GM19099 (cell line): Measurements from ENCODE around the gene LIN9.

Experiments used
- POLR2A ChIP-seq: IDR thresholded peaks from 3 replicates; pipeline ENCODE4 v1.6.1; 2011; ENCODE audit warnings: low read depth; ENCODE audit not compliant: insufficient read length; ENCODE audit errors: extremely low read depth

LIN9 gene

DNA sequence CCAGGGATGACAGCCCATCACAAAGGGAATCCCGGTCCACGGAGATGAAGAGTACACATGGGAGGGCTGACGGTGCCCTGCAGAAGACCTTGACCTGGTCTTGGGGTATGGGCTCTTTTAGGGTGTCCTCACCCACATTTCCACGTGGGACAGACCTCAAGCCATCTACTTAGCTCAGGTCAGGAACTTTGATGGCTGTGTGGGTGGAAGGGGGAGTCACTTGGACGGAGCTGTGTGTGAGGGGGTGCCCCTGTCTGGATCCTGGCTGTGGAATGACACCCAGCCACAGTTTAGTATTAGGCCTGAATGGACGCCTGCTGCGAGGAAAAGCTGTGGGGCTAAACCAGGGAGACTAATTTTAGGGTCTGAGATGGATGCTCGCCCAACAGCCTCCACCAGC, 96.4 kb downstream of the LIN9 start:
- no peak for TF ChIP-seq POLR2A

DNA sequence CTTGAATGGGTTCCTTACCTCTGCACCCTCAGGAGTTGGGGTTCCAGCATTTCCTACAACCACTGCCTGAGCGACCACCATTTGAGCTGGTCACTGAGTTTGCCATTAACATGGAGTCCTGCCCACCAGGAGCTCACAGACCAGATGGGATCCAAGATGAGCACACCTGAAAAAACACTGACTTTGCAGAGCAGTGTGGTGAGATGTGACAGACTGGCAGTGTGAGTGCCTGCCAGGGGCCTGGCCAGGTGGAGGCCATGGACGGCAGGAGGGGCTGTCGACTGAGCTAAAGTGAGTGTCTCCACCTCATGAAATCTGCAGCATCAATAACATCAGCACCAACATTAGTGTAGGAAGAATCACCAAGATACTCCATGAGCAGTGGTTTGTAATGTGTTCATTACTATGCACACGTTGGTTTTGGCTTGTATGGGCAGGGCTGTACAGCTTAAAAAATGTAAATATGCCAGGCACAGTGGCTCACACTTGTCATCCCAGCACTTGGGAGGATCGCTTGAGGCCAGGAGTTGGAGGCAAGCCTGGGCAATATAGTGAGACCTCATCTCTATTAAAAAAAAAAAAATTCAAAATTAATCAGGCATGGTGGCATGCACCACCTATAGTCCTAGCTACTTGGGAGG, 97.7 kb downstream of the LIN9 start:
- no peak for TF ChIP-seq POLR2A

DNA sequence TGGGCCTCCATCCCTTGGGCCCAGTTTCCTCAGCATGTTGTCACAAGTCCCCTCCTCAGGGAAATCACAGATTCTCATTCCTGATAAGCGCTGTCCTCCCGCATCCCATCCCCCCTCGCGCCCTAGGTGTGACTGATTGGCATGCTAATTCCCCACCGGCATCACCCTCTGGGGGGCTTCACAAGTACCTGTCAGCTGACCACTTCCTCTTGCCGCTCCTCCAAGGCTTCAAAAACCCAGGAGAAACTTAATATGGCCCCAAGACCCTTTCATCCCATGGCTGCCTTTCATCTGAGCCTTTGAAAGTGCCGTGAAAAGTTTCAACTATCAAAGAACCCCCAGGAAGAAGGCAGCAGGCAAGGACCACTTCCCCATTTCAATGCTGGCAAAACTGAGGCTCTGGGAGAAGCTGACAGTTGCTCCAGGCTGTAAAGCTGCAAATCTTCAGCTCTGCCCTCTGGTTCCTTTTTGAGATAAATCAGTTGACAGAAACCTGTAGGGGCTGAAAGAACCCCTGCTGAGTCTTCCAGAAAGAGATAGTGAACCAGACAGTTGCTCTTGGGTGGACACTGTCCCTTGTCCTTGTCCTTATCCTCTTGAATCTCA, 98.3 kb downstream of the LIN9 start:
- TF ChIP-seq POLR2A: no peak

DNA sequence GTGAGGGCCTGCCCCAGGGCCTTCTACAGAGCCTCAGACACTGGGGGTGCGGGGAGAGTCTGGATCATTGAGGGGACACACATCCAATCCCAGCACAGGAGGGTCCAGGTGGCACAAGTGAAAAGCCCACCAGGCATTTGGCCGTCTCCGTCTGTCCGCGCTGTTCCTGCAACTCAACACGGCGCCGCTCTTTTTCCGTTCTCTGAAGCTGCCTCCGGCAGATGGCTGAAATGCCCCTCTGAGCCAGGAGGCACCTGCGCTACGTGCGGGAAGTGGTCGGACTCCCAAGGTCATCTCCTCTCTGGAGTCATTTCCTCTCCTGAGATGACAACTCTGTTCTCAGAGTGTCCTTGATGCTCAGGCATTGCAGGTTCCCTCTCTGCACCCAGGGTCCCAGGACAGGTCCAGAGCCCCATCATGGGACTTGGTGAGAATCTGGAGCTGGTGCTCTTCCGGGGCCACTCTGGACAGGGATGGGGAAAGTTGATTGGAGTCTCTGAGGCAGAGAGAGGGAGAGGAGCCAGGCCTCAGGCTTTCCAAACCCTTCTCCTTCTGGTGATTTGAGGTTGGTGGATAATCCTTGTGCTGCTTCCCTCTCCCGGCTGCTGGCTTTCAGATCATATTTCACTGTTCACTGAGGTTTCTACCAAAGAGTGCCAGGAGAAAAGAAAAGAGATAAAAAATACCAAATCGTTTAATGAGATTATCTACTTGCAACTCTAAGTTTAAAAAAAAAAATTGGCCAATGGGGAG, 99.5 kb downstream of the LIN9 start:
- TF ChIP-seq POLR2A: no peak

DNA sequence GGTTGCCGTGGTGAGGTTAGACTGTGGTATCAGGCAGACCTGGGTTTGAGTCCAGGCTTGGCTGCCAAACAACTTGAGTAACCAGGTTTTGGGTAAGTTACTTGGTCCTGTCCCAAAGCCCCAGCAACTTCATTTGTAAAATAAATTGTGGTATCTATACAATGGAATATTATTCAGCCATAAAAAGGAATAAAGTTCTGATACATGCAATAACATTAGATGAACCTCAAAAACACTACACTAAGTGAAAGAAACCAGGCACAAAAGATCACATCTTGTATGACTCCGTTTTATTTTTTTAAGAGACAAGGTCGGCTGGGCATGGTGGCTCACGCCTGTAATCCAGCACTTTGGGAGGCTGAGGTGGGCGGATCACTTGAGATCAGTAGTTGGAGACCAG, 101.9 kb downstream of the LIN9 start:
- TF ChIP-seq POLR2A: no peak

DNA sequence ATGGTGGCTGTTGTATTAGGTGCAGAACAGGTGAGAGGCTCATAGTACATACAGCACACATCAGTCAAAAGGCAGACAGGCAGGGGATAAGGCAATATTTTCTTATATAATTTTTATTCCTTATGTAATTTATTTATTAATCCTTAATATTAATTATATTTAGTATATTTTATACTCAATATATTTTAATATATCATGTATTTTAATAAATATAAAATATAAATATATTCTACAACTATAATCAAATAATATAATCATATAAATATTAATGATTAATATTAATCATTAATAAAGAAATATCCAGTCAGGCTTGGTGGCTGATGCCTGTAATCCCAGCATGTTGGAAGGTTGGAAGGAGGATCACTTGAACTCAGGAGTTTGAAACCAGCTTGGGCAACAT, 104.8 kb downstream of the LIN9 start:
- no peak for TF ChIP-seq POLR2A

DNA sequence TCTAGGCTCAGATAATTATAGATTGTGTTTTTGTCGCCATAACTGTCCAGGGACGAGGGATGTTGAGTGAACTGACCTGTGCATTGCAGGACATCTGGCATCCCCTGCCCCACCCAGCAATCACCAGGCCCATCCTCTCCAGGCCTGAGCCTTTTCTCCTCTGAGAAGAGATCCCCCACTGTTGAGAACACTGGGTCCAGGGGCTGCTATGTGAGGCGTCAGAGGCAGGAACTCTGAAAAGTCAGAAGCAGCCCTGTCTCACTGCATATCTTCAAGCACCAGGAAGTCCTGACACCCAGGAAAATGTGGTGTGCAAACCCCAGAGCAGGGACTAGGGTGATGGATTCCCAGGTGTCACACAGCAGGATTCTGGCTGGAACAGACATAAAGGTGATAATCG, 105.3 kb downstream of the LIN9 start:
- TF ChIP-seq POLR2A: no peak

DNA sequence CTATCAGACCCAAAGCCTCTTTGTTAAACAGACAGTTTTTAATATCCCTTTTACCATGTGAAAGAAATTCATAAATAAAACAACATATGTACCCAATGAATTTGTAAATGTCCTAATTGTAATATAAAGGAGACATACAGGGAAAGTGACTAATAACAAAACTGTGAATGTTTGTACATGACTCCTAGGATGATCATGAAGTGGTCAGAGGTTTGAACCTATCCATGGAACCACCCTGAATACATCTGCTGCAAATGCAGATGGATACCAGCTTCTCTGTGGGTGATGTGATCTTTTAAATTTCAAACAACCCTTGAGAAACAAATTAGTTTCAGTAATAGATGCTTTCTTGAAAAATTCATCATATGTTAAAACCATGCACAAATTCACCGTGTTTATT, 105.7 kb downstream of the LIN9 start:
- no peak for TF ChIP-seq POLR2A

DNA sequence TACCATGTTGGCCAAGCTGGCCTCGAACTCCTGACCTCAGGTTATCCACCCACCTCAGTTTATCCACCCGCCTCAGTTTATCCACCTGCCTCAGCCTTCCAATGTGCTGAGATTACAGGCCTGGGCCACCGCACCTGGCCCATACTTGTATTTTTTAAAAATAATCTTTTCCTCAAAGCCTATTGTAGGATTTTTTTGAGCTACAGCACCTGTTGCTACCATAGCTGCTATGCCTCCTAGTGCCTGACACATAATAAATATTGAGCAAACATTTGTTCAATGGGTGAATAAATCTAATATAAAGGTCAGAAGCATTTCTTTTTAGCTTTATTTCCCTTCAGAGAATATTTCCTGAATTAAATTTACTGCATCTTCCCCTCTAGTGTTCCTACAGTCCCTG, 106.7 kb downstream of the LIN9 start:
- TF ChIP-seq POLR2A: no peak

DNA sequence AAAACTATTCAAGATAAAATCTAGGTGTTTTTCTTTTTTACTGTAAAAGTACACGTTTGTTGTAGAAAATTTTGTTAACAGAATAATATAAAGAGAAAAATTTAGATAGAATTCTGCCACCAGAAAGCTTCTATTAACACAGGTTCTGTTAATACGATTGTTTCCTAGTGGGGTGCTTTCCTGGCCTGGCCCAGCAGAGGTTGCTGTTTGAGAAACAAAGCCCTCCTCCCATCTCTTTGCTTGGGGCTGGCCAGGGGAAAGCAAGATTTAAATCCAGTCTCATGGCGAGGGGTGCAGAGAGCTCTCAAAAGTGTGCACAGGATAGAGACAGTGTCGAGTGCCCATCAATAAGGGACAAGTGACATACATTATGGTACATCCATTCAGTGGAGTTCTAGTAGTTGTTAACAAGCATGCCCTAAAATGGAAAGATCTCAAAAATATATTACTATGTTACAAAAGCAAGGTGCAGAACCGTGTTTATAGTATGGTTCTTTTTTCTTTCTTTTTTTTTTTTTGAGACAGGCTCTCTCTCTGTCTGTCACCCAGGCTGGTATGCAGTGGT, 107.9 kb downstream of the LIN9 start:
- no peak for TF ChIP-seq POLR2A

DNA sequence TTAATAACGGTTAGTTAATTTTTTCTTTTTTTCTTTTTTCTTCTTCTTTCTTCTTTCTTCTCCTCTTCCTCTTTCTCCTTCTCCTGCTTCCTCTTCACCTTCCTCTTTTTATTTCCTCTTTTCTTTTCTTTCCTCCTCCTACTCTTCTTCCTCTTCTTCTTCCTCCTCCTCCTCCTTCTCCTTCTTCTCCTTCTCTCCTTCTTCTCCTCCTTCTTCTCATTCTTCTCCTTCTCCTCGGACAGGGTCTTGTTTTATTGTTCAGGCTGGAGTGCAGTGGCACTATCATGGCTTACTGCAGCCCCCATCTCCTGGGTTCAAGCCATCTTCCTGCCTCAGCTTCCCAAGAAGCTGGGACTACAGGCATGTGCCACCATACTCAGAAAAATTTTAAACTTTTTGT, 109.0 kb downstream of the LIN9 start:
- TF ChIP-seq POLR2A: no peak

DNA sequence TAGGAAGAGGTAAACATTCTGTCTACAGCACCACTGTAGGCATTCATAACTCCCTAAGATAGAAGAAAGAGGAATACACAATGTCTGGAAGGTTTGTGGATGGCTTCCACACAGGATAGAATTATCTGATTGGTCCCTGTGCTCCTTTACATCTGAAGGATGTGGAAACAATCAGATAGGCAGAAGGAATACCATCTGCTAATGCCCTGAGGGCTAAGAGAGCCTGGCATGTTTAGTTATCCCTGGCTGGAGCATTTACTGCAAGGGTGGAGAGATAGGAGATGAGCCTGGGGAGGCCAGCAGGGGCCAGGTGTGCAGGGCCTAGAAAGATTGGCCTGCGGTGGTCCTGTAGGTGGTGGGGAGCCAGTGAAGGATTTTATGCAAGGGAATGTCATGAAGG, 113.8 kb downstream of the LIN9 start:
- no peak for TF ChIP-seq POLR2A

DNA sequence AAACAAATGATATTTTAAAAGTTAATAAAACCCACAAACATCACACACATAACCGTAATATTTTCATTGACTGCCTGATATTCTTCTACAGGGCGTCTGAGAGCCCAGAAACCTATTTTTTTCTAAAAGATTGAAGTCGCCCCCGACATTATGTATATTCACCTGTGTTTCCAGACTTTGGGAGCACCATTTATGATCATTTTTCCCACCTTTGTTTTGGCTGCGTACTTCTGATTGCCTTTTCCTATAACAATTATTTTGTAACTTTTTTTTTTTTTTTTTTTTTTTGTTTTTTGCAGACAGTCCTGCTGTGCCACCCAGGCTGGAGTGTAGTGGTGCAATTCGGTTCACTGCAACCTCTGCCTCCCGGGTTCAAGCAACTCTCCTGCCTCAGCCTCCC, 121.6 kb downstream of the LIN9 start:
- no peak for TF ChIP-seq POLR2A

DNA sequence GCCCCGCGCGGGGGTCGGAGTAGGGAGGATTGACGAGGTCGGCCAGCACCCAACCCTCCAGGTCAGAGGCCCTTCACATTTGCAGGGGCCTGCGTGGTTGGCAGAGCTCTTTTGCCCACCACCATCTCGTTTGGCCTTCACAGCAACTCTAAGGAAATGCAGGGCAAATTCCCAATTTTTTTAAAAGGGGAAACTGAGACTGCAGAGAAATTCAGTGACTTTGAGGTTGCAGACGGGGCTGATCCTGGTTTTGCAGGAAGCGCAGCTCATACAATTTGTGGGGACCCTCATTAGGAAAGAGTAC, 122.0 kb downstream of the LIN9 start:
- no peak for TF ChIP-seq POLR2A

DNA sequence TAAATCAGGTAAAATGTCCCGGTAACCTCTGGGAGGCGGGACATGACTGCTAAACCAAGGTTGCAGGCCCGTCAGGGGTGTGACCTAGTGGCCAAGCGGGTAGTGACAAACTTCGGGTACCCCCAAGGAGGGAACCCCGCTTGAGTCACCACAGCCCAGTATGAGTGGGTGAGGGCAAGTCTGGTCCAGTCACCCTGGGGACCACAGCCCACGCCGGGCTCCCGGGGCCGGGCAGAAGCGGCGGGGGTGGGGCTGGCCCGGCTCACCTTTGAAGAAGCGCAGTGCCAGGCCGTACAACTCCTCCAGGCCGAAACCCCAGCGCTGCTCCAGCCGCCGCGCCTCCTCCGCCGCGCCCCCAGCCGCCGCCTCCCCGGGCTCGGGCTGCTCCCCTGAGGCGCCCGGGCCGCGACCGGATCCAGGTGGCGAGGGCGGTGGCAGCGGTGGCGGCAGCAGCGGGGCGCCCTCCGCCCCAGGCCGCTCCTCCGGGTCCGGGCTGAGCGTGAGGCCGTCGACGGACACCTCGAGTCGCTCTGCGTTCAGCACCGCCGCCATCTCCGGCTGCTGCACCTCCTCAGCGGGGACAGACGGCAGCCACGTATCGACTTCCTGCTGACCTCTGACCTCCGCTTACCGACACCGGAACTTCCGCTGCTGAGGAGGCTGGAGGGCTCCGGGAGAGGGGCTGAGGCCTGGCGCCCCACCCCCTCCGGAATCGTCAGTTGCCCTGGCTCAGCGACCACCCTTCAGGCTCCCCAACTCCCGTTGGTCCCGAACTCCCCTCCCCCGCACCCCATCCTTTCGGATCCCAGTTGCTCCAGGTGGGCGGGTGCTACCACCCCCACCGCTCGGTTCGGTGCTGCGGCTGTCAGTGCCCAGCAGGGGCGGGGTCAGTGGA, 122.6 kb downstream of the LIN9 start, which contains the start of gene ACBD3:
TSS of gene ACBD3 (minus strand) at position 618 of the 895 bp plus-strand sequence. CDS start at position 552, 66 bp downstream.
- TF ChIP-seq POLR2A: peak; percentile 96
